ENCODE data around the gene KCNAB1. TPM values are rescaled to one million over a fixed set of nuclear protein-coding genes. Genes with fewer than 3 reads are reported as not detected.

KCNAB1 gene
- total and polyA plus RNA-seq, 2 donors (not counting 3 experiments of a cell fraction or from before 2014, with no cell fraction given): 0.21 TPM; not detected in 1

DNA sequence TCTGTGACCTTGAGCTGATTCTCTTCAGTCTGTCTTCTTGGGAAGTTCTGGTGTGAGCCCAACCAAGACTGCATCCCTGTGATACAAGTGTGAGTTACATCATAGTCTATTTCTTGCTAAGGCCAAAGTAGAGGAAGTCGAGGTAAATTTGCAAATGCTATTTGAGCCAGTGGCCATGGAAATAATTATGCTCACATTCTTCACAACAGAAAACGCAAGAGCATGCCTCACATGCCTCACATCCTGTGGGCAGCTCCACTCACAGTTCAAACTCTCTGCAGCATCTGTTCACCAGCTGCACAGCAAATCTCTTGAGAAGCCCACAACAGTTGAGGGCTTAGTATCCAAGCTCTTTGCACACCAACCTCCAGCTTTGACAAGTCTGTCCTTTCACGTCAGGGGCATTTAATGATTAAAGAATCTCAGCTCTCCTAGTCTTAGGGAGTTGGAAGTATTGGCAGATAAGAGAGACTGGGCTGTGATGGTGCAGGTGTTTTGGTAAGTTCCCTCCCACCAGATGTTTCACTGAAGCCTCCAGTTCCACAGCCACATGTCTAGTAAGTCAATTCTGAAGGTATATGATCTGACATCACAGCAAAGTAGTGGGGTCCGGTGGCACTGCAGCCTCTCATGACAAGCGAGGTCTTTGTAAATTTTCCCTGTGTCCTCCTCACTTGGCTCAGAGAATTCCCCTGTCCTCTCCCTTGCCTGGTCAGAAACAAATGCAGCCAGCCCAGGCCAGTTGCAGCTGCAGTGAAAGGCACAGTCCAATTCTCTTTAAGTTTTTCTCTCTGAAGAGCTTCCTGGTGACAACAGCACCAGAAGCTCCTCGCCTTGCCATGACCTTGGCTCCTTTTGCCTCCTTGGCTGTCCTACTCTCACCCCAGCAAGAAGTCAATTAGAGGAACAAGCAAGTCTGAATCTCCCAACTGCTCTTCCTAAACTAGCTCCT is 268.4 kb downstream of the KCNAB1 start:
- BruUV-seq (replicated peaks): no TSS peak
- intact Hi-C loops (cut with micrococcal nuclease): no loop called here
- DNase-seq (ENCODE audit: low read depth, low spot score) (peak; percentile 17), FAIRE-seq (no peak)
- dilution Hi-C loops (cut with MboI; ENCODE audit: extremely low pct_ligation_motif_present, low sequenced_read_pairs): no loop called here
- Histone ChIP-seq H3K9ac (replicated peaks; ENCODE audit: extremely low read depth, insufficient read depth, low read length) (no peak overlapping the region), H3K27ac (ENCODE audit: insufficient read depth, low read depth, low read length) (no peak overlapping the region), H3K79me2 (ENCODE audit: control insufficient read depth, insufficient read depth, low read length) (no peaks in the 10 kb centered on the region), H3K4me2 (ENCODE audit: insufficient read depth, low read length) (no peak overlapping the region), H3K9me3 (replicated peaks; ENCODE audit: control insufficient read depth, insufficient read depth, low read length) (no peaks in the 10 kb centered on the region), H4K20me1 (replicated peaks; ENCODE audit: control insufficient read depth, extremely low read depth, insufficient read depth, low read length) (no peaks in the 10 kb centered on the region), H3K4me3 (replicated peaks in 1 of 3; ENCODE audit: insufficient read depth in 1 of 3, low read depth in 1 of 3, low read length in 3 of 3) (no peak overlapping the region), H3K9me1 (replicated peaks; ENCODE audit: control insufficient read depth, extremely low read depth, insufficient read depth, low read length) (no peaks in the 10 kb centered on the region), H3K36me3 (ENCODE audit: control insufficient read depth in 2 of 2, extremely low read depth in 1 of 2, insufficient read depth in 2 of 2, low read length in 2 of 2) (no peaks in the 10 kb centered on the region), H3K27me3 (ENCODE audit: control insufficient read depth in 2 of 2, insufficient read depth in 2 of 2, low read length in 2 of 2) (no peaks in the 10 kb centered on the region), H2AFZ (ENCODE audit: low read depth, low read length) (no peak overlapping the region), H3K4me1 (ENCODE audit: control insufficient read depth, extremely low read depth, insufficient read depth, low read length) (no peaks in the 10 kb centered on the region)
- ChIA-PET CTCF (interaction anchor here (0.7 to 1.5 kb wide), 5 partner anchors 60 to 215 kb away, joined by 3 to 7 read pairs (median 3); no protein-coding TSS in a partner anchor), POLR2A (no interaction called here)
- TF ChIP-seq POLR2A (IDR thresholded peaks at IDR 0.05; ENCODE audit: low read depth, low read length) (no peak), MYC (IDR thresholded peaks at IDR 0.05; ENCODE audit: low read depth, low read length) (no peak), EZH2 (IDR thresholded peaks at IDR 0.05; ENCODE audit: borderline replicate concordance, low read depth, low read length, severe bottlenecking) (no peak), CTCF (IDR thresholded peaks at IDR 0.05; ENCODE audit: extremely low read depth in 1 of 2, insufficient read depth in 1 of 2, low read depth in 1 of 2, low read length in 2 of 2) (no peak), JUN (IDR thresholded peaks at IDR 0.05; ENCODE audit: borderline replicate concordance, insufficient read depth, insufficient read length, low read depth) (no peak), GATA2 (IDR thresholded peaks at IDR 0.05; ENCODE audit: insufficient read depth, insufficient read length, low read depth, low read length) (no peak), FOS (IDR thresholded peaks at IDR 0.05; ENCODE audit: borderline replicate concordance, insufficient read depth, low read length) (no peak), POLR2AphosphoS5 (IDR thresholded peaks at IDR 0.05; ENCODE audit: insufficient read depth, low read depth, low read length) (no peak)
- TF ChIP-seq, protein P1, sequence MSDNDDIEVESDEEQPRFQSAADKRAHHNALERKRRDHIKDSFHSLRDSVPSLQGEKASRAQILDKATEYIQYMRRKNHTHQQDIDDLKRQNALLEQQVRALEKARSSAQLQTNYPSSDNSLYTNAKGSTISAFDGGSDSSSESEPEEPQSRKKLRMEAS (IDR thresholded peaks at IDR 0.05; ENCODE audit: insufficient read depth, insufficient read length): no peak

All from endothelial cell of umbilical vein (primary cell).